ENCODE data around the gene ACVR1C. TPM values are rescaled to one million over a fixed set of nuclear protein-coding genes. Genes with fewer than 3 reads are reported as not detected.

The ACVR1C gene
- polyA plus RNA-seq, 3 donors: 0.05 TPM; not detected in 2

DNA sequence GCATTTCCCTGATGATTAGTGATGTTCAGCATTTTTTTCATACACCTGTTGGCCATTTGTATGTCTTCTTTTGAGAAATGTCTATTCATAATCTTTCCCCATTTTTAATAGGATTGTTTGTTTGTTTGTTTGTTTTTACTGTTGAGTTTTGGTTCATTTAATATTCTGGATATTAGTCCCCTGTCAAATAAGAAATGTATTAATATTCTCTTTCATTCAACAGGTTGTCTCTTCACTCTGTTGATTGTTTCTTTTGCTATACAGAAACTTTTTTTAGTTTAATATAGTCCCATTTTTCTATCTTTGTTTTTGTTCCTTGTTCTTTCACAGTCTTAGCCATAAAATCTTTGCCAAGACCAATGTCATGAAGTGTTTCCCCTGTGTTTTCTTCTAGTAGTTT lies 22.1 kb downstream of the ACVR1C start:
- Histone ChIP-seq H3K36me3 (replicated peaks in 1 of 2; ENCODE audit: control insufficient read depth in 1 of 2, insufficient read depth in 2 of 2, low read length in 2 of 2) (no peaks in the 10 kb centered on the region), H2AFZ (ENCODE audit: insufficient read depth, low read depth, low read length, poor library complexity, severe bottlenecking) (no peak overlapping the region), H3K27ac (ENCODE audit: low read depth in 1 of 2, low read length in 2 of 2) (no peak overlapping the region), H3K9ac (ENCODE audit: insufficient read depth, low read length, poor library complexity, severe bottlenecking) (no peak overlapping the region), H3K4me3 (replicated peaks in 1 of 3; ENCODE audit: low read depth in 2 of 3, low read length in 3 of 3) (no peak overlapping the region), H3K4me1 (ENCODE audit: control insufficient read depth in 1 of 2, insufficient read depth in 2 of 2, low read length in 2 of 2) (no peaks in the 10 kb centered on the region), H3K79me2 (ENCODE audit: insufficient read depth, low read length) (no peaks in the 10 kb centered on the region), H3K4me2 (replicated peaks; ENCODE audit: extremely low read depth, low read length, poor library complexity, severe bottlenecking) (no peak overlapping the region), H3K27me3 (ENCODE audit: control insufficient read depth in 2 of 2, insufficient read depth in 2 of 2, low read length in 2 of 2) (no peaks in the 10 kb centered on the region), H3K9me3 (replicated peaks in 1 of 2; ENCODE audit: control insufficient read depth in 1 of 2, insufficient read depth in 1 of 2, low read length in 2 of 2) (peaks cover 0 to 5% of the 10 kb centered on the region in 2 donors), H4K20me1 (ENCODE audit: insufficient read depth, low read length) (no peaks in the 10 kb centered on the region)
- no peaks in the 10 kb centered on the region for H3K36me3 Mint-ChIP-seq
- intact Hi-C loops (cut with micrococcal nuclease): no loop called here
- peaks cover 4 to 12% (median 6%) of the 10 kb centered on the region in 7 donors for H3K9me3 Mint-ChIP-seq
- H3K27ac Mint-ChIP-seq: no peak overlapping the region
- DNase-seq: no peak
- peaks cover 0 to 4% (median 2%) of the 10 kb centered on the region in 3 donors for H3K27me3 Mint-ChIP-seq (ENCODE audit: low read depth in 3 of 3)
- no peaks in the 10 kb centered on the region for H3K4me1 Mint-ChIP-seq
- H3K4me3 Mint-ChIP-seq: no peak overlapping the region
- TF ChIP-seq, protein P1, sequence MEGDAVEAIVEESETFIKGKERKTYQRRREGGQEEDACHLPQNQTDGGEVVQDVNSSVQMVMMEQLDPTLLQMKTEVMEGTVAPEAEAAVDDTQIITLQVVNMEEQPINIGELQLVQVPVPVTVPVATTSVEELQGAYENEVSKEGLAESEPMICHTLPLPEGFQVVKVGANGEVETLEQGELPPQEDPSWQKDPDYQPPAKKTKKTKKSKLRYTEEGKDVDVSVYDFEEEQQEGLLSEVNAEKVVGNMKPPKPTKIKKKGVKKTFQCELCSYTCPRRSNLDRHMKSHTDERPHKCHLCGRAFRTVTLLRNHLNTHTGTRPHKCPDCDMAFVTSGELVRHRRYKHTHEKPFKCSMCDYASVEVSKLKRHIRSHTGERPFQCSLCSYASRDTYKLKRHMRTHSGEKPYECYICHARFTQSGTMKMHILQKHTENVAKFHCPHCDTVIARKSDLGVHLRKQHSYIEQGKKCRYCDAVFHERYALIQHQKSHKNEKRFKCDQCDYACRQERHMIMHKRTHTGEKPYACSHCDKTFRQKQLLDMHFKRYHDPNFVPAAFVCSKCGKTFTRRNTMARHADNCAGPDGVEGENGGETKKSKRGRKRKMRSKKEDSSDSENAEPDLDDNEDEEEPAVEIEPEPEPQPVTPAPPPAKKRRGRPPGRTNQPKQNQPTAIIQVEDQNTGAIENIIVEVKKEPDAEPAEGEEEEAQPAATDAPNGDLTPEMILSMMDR (IDR thresholded peaks at IDR 0.05): no peak

DNA sequence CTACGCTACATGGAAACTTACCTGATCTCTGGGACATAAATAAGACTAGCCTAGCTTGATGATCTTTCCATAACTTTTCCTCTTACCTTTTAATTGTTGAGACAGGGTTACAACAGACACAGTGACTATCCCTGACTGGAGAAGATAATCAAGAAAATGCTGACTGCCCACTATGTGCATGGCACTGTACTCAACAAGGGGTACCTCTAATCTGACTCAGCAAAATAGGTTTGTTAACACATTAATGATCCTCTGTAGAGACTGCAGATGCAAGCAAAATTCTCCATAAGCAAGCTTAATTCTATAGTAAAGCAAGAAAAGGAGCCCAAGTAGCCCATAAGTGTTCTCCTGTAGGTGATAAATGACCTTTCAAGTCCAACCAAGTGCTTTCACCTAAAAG lies 25.5 kb downstream of the ACVR1C start:
- no peaks in the 10 kb centered on the region for H3K4me1 Mint-ChIP-seq
- no peak overlapping the region for H3K27ac ChIP-seq (ENCODE audit: low read depth in 1 of 2, low read length in 2 of 2)
- no peak overlapping the region for H3K4me3 Mint-ChIP-seq
- H3K27me3 ChIP-seq (ENCODE audit: control insufficient read depth in 2 of 2, insufficient read depth in 2 of 2, low read length in 2 of 2): no peaks in the 10 kb centered on the region
- intact Hi-C loops (cut with micrococcal nuclease): no loop called here
- H3K9me3 Mint-ChIP-seq: peaks cover 0 to 1% (median 0%) of the 10 kb centered on the region in 7 donors
- peaks cover 0 to under 1% (median 0%) of the 10 kb centered on the region in 3 donors for H3K27me3 Mint-ChIP-seq (ENCODE audit: low read depth in 3 of 3)
- no peak overlapping the region for H3K27ac Mint-ChIP-seq
- H3K36me3 Mint-ChIP-seq: no peaks in the 10 kb centered on the region
- no peak overlapping the region for H2AFZ ChIP-seq (ENCODE audit: insufficient read depth, low read depth, low read length, poor library complexity, severe bottlenecking)
- no peak for DNase-seq
- no peaks in the 10 kb centered on the region for H3K36me3 ChIP-seq (replicated peaks in 1 of 2; ENCODE audit: control insufficient read depth in 1 of 2, insufficient read depth in 2 of 2, low read length in 2 of 2)
- no peaks in the 10 kb centered on the region for H3K4me1 ChIP-seq (ENCODE audit: control insufficient read depth in 1 of 2, insufficient read depth in 2 of 2, low read length in 2 of 2)
- no peaks in the 10 kb centered on the region for H3K9me3 ChIP-seq (replicated peaks in 1 of 2; ENCODE audit: control insufficient read depth in 1 of 2, insufficient read depth in 1 of 2, low read length in 2 of 2)
- H3K4me3 ChIP-seq (replicated peaks in 1 of 3; ENCODE audit: low read depth in 2 of 3, low read length in 3 of 3): no peak overlapping the region
- no peak overlapping the region for H3K4me2 ChIP-seq (replicated peaks; ENCODE audit: extremely low read depth, low read length, poor library complexity, severe bottlenecking)
- WGBS (ENCODE audit: insufficient coverage): no CpG with 5 or more reads among the region's 1 CpG
- H4K20me1 ChIP-seq (ENCODE audit: insufficient read depth, low read length): no peaks in the 10 kb centered on the region
- TF ChIP-seq, protein P1 (IDR thresholded peaks at IDR 0.05): no peak
- no peaks in the 10 kb centered on the region for H3K79me2 ChIP-seq (ENCODE audit: insufficient read depth, low read length)
- no peak overlapping the region for H3K9ac ChIP-seq (ENCODE audit: insufficient read depth, low read length, poor library complexity, severe bottlenecking)

All from CD14-positive monocyte (primary cell).